Measurements from ENCODE around the gene NFXL1. TPM values are rescaled to one million over a fixed set of nuclear protein-coding genes. Genes with fewer than 3 reads are reported as not detected.

Gene NFXL1
- total RNA-seq, 1 experiment from 2014 or later = 22.5 TPM

- 0 out of 2 replicates have a peak, but pooled peaks cover 4% of the 10 kb centered on the region for H3K4me1 ChIP-seq
- Mint-ChIP-seq H3K27ac (ENCODE audit: unreplicated experiment) (no peak overlapping the region), H3K4me3 (ENCODE audit: unreplicated experiment) (no peak overlapping the region), H3K36me3 (ENCODE audit: insufficient read depth, unreplicated experiment) (peaks cover 55% of the 10 kb centered on the region), H3K4me1 (ENCODE audit: low read depth, unreplicated experiment) (peaks cover 7% of the 10 kb centered on the region), H3K9me3 (ENCODE audit: unreplicated experiment) (no peaks in the 10 kb centered on the region), H3K27me3 (ENCODE audit: insufficient read depth, unreplicated experiment) (no peaks in the 10 kb centered on the region)
- TF ChIP-seq CTCF (IDR thresholded peaks at IDR 0.05; ENCODE audit: insufficient read depth in 1 of 2, low read depth in 1 of 2, low read length in 1 of 2, severe bottlenecking in 1 of 2, unreplicated experiment in 1 of 2) = no peak
- H3K36me3 ChIP-seq (ENCODE audit: control insufficient read depth, insufficient read depth, low read length) = no peaks in the 10 kb centered on the region
- POLR2A ChIA-PET = no interaction called here
- no peak for DNase-seq
- CTCF ChIA-PET = no interaction called here
- intact Hi-C loops (cut with micrococcal nuclease; ENCODE audit: unreplicated experiment) = loop anchor here (5.0 kb wide), 1 partner anchor 50 kb away; no protein-coding TSS in a partner anchor
- no peaks in the 10 kb centered on the region for H3K9me3 ChIP-seq
- no TSS peak for BruUV-seq (replicated peaks)
- H3K4me3 ChIP-seq (ENCODE audit: low read depth, low read length) = no peak overlapping the region
- H3K27me3 ChIP-seq (replicated peaks; ENCODE audit: control insufficient read depth, insufficient read depth, low read length) = no peaks in the 10 kb centered on the region
These were observed 37.4 kb downstream of the NFXL1 start for GRCh38 chr4:47876784-47877546.

- H3K4me1 Mint-ChIP-seq (ENCODE audit: low read depth, unreplicated experiment) = peaks cover 7% of the 10 kb centered on the region
- BruUV-seq (replicated peaks) = no TSS peak
- H3K27ac Mint-ChIP-seq (ENCODE audit: unreplicated experiment) = no peak overlapping the region
- H3K27me3 ChIP-seq (replicated peaks; ENCODE audit: control insufficient read depth, insufficient read depth, low read length) = no peaks in the 10 kb centered on the region
- H3K27me3 Mint-ChIP-seq (ENCODE audit: insufficient read depth, unreplicated experiment) = no peaks in the 10 kb centered on the region
- H3K9me3 ChIP-seq = no peaks in the 10 kb centered on the region
- POLR2A ChIA-PET = no interaction called here
- H3K9me3 Mint-ChIP-seq (ENCODE audit: unreplicated experiment) = no peaks in the 10 kb centered on the region
- no peaks in the 10 kb centered on the region for H3K36me3 ChIP-seq (ENCODE audit: control insufficient read depth, insufficient read depth, low read length)
- CTCF ChIA-PET = no interaction called here
- TF ChIP-seq CTCF (IDR thresholded peaks at IDR 0.05; ENCODE audit: insufficient read depth in 1 of 2, low read depth in 1 of 2, low read length in 1 of 2, severe bottlenecking in 1 of 2, unreplicated experiment in 1 of 2) = no peak
- no peak overlapping the region for H3K4me3 ChIP-seq (ENCODE audit: low read depth, low read length)
- H3K4me3 Mint-ChIP-seq (ENCODE audit: unreplicated experiment) = no peak overlapping the region
- no peak for DNase-seq
- peaks cover 54% of the 10 kb centered on the region for H3K36me3 Mint-ChIP-seq (ENCODE audit: insufficient read depth, unreplicated experiment)
- 0 out of 2 replicates have a peak, but pooled peaks cover 4% of the 10 kb centered on the region for H3K4me1 ChIP-seq
- intact Hi-C loops (cut with micrococcal nuclease; ENCODE audit: unreplicated experiment) = loop anchor here (5.0 kb wide), 1 partner anchor 51 kb away; no protein-coding TSS in a partner anchor
These were observed 38.1 kb downstream of the NFXL1 start for GRCh38 chr4:47876310-47876709.

- no peaks in the 10 kb centered on the region for H3K4me1 Mint-ChIP-seq (ENCODE audit: low read depth, unreplicated experiment)
- intact Hi-C loops (cut with micrococcal nuclease; ENCODE audit: unreplicated experiment) = loop anchor here (5.0 kb wide), 1 partner anchor 33 kb away; no protein-coding TSS in a partner anchor
- DNase-seq = no peak
- Histone ChIP-seq H3K4me1 (no peaks in the 10 kb centered on the region), H3K27me3 (replicated peaks; ENCODE audit: control insufficient read depth, insufficient read depth, low read length) (no peaks in the 10 kb centered on the region), H3K4me3 (ENCODE audit: low read depth, low read length) (no peak overlapping the region), H3K9me3 (no peaks in the 10 kb centered on the region), H3K36me3 (ENCODE audit: control insufficient read depth, insufficient read depth, low read length) (no peaks in the 10 kb centered on the region)
- H3K27me3 Mint-ChIP-seq (ENCODE audit: insufficient read depth, unreplicated experiment) = no peaks in the 10 kb centered on the region
- no peak overlapping the region for H3K27ac Mint-ChIP-seq (ENCODE audit: unreplicated experiment)
- POLR2A ChIA-PET = no interaction called here
- no peak for TF ChIP-seq CTCF (IDR thresholded peaks at IDR 0.05; ENCODE audit: insufficient read depth in 1 of 2, low read depth in 1 of 2, low read length in 1 of 2, severe bottlenecking in 1 of 2, unreplicated experiment in 1 of 2)
- peaks cover 60% of the 10 kb centered on the region for H3K36me3 Mint-ChIP-seq (ENCODE audit: insufficient read depth, unreplicated experiment)
- no peak overlapping the region for H3K4me3 Mint-ChIP-seq (ENCODE audit: unreplicated experiment)
- no TSS peak for BruUV-seq (replicated peaks)
- H3K9me3 Mint-ChIP-seq (ENCODE audit: unreplicated experiment) = no peaks in the 10 kb centered on the region
- CTCF ChIA-PET = no interaction called here
These were observed 40.4 kb downstream of the NFXL1 start for GRCh38 chr4:47873877-47874541.

All from Caco-2 (cell line).